ENCODE results near the gene WDPCP. TPM values are rescaled to one million over a fixed set of nuclear protein-coding genes. Genes with fewer than 3 reads are reported as not detected.
A peak's percentile ranks its signal among the peaks of the same experiment; 100 is the strongest.

WDPCP gene
- total and polyA plus RNA-seq, 2 of the 13 experiments (the other 11 are each of a cell fraction or from before 2014, with no cell fraction given): 2.9 to 5.2 TPM

DNA sequence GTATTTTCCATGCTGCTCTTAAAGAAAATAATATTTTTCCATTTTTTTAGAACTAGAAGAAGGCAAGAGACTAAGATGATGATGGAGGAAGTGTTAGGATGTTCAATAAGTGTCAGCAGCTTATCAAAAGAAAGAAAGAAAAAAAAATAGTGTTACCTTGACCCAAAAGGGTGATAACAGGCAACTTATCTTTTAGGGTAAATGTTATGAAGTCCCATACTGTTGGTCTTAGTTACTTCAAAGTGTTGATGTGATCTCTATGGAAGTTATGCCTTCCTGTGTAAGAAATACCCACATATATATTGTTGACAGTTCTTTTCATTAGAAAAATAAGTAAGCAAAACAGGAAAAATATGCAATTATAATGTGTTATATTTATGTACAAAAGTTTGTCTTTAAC lies 394.1 kb downstream of the WDPCP start (continued):
- TF ChIP-seq, protein P1, sequence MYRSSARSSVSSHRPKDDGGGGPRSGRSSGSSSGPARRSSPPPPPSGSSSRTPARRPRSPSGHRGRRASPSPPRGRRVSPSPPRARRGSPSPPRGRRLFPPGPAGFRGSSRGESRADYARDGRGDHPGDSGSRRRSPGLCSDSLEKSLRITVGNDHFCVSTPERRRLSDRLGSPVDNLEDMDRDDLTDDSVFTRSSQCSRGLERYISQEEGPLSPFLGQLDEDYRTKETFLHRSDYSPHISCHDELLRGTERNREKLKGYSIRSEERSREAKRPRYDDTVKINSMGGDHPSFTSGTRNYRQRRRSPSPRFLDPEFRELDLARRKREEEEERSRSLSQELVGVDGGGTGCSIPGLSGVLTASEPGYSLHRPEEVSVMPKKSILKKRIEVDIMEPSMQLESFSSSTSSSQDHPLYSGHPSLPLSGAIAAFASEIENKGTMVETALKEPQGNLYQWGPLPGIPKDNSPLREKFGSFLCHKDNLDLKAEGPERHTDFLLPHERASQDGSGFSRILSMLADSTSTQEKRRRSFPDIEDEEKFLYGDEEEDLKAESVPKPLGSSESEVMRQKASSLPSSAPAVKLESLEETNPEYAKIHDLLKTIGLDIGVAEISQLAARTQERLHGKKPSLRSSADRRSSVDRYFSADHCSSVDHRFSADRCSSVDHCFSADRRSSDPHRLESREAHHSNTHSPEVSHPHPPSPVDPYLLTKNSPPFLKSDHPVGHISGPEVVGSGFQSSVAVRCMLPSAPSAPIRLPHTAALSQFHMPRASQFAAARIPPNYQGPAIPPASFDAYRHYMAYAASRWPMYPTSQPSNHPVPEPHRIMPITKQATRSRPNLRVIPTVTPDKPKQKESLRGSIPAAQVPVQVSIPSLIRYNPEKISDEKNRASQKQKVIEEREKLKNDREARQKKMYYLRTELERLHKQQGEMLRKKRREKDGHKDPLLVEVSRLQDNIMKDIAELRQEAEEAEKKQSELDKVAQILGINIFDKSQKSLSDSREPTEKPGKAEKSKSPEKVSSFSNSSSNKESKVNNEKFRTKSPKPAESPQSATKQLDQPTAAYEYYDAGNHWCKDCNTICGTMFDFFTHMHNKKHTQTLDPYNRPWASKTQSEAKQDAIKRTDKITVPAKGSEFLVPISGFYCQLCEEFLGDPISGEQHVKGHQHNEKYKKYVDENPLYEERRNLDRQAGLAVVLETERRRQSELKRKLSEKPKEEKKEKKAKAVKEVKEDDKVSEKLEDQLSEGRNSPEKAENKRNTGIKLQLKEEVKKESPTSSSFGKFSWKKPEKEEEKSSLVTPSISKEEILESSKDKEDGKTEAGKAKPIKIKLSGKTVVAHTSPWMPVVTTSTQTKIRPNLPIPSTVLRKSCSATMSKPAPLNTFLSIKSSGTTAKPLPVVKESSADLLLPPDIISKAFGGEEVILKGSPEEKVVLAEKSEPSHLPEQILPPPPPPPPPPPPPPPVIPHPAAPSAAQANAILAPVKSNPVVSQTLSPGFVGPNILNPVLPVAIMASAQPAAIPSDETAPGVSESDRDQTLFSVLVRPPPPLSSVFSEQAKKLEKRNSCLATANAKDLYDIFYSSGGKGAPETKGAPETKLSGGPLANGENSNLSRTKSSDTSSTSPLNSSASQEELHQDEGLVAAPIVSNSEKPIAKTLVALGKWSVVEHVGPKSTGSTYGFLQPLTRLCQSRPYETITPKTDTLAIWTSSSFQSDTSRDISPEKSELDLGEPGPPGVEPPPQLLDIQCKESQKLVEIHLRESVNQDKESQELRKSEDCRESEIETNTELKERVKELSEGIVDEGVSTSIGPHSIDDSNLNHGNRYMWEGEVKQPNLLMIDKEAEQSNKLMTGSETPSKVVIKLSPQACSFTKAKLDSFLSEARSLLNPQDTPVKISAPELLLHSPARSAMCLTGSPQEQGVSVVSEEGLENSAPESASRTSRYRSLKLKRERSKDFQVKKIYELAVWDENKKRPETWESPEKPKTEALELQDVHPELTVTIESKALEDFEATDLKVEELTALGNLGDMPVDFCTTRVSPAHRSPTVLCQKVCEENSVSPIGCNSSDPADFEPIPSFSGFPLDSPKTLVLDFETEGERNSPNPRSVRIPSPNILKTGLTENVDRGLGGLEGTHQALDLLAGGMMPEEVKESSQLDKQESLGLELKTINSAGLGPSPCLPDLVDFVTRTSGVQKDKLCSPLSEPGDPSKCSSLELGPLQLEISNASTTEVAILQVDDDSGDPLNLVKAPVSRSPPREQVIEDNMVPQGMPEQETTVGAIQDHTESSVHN (CRISPR knock-in tag; IDR thresholded peaks at IDR 0.05): no peak
- TF ChIP-seq, protein P2, sequence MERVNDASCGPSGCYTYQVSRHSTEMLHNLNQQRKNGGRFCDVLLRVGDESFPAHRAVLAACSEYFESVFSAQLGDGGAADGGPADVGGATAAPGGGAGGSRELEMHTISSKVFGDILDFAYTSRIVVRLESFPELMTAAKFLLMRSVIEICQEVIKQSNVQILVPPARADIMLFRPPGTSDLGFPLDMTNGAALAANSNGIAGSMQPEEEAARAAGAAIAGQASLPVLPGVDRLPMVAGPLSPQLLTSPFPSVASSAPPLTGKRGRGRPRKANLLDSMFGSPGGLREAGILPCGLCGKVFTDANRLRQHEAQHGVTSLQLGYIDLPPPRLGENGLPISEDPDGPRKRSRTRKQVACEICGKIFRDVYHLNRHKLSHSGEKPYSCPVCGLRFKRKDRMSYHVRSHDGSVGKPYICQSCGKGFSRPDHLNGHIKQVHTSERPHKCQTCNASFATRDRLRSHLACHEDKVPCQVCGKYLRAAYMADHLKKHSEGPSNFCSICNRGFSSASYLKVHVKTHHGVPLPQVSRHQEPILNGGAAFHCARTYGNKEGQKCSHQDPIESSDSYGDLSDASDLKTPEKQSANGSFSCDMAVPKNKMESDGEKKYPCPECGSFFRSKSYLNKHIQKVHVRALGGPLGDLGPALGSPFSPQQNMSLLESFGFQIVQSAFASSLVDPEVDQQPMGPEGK (CRISPR knock-in tag; IDR thresholded peaks at IDR 0.05): 0 out of 2 replicates have a peak, but pooled peaks have one; percentile 42
- TF ChIP-seq GABPB1 (CRISPR knock-in tag; IDR thresholded peaks at IDR 0.05) (no peak), MAFF (IDR thresholded peaks at IDR 0.05; ENCODE audit: low read depth, low read length) (no peak), ONECUT2 (CRISPR knock-in tag; IDR thresholded peaks at IDR 0.05) (peak; percentile 72; the same call in 1 of the 2 replicates), SMARCC2 (IDR thresholded peaks at IDR 0.05) (no peak), ZNF101 (CRISPR knock-in tag; IDR thresholded peaks at IDR 0.05; ENCODE audit: borderline replicate concordance, low read depth) (no peak), HNRNPK (IDR thresholded peaks at IDR 0.05; ENCODE audit: low read depth, low read length, poor library complexity, severe bottlenecking) (no peak), ZBTB3 (CRISPR knock-in tag; IDR thresholded peaks at IDR 0.05; ENCODE audit: borderline replicate concordance, low read depth) (no peak), ZFP82 (CRISPR knock-in tag; IDR thresholded peaks at IDR 0.05; ENCODE audit: borderline replicate concordance) (no peak), ZNF883 (CRISPR knock-in tag; IDR thresholded peaks at IDR 0.05; ENCODE audit: not compliant biosample characterization) (no peak), ZFAT (CRISPR knock-in tag; conservative IDR thresholded peaks at IDR 0.05) (no peak), IRX3 (CRISPR knock-in tag; IDR thresholded peaks at IDR 0.05; ENCODE audit: borderline replicate concordance, low read depth) (no peak), DNMT1 (CRISPR knock-in tag; IDR thresholded peaks at IDR 0.05) (no peak), ZNF138 (CRISPR knock-in tag; IDR thresholded peaks at IDR 0.05; ENCODE audit: low read depth) (no peak), ZFX (CRISPR knock-in tag; IDR thresholded peaks at IDR 0.05; ENCODE audit: low read depth) (no peak)
- TF ChIP-seq, protein P3, sequence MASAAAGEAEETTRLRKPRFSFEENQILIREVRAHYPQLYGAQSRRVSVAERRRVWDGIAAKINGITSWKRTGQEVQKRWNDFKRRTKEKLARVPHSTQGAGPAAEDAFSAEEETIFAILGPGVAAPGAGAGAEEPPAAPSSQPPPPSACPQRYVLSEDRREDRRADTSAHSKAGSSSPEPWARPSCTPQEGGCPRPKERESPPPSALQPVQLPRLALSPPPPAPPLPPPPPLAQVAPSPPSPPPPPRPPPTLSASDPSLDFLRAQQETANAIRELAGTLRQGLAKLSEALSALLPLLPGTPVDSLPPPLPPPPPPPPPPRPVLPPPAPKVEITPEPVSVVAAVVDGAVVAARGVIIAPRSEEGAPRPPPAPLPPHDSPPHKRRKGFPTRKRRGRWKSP (CRISPR knock-in tag; IDR thresholded peaks at IDR 0.05): no peak
- TF ChIP-seq, protein P4, sequence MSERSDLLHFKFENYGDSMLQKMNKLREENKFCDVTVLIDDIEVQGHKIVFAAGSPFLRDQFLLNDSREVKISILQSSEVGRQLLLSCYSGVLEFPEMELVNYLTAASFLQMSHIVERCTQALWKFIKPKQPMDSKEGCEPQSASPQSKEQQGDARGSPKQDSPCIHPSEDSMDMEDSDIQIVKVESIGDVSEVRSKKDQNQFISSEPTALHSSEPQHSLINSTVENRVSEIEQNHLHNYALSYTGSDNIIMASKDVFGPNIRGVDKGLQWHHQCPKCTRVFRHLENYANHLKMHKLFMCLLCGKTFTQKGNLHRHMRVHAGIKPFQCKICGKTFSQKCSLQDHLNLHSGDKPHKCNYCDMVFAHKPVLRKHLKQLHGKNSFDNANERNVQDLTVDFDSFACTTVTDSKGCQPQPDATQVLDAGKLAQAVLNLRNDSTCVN (CRISPR knock-in tag; IDR thresholded peaks at IDR 0.05; ENCODE audit: borderline replicate concordance): no peak

Data from HepG2 (cell line).